OCI-LY1 (cell line): ENCODE data around the gene PCBP3.

Source experiments
- H2AFZ ChIP-seq: fragments of 200-600 bp; sonication (generic), shearing (Covaris generic); 2 replicates; pipeline ENCODE4 v1.6.0; 2014; ENCODE audit warnings: antibody characterized with exemption, mild to moderate bottlenecking, low read length
- H3F3A ChIP-seq: fragments of 200-600 bp; sonication (generic), shearing (Covaris generic); 2 replicates; pipeline ENCODE4 v1.6.0; 2014; ENCODE audit warnings: mild to moderate bottlenecking, antibody characterized with exemption, low read length, moderate library complexity; ENCODE audit not compliant: insufficient read depth
- H3K27ac ChIP-seq: fragments of 200-600 bp; sonication (generic); 2 replicates; pipeline ENCODE4 v1.5.1; 2014; ENCODE audit warnings: low read length, mixed run types, mild to moderate bottlenecking, low read depth; ENCODE audit not compliant: poor library complexity, severe bottlenecking
- H3K27me3 ChIP-seq: fragments of 200-600 bp; sonication (generic); 2 replicates; pipeline ENCODE4 v1.6.0; 2014; ENCODE audit warnings: antibody characterized with exemption, mild to moderate bottlenecking, low read length, moderate library complexity; ENCODE audit not compliant: insufficient read depth
- H3K36me3 ChIP-seq: fragments of 200-600 bp; sonication (generic); 2 replicates; pipeline ENCODE4 v1.6.1; 2014; ENCODE audit warnings: mild to moderate bottlenecking, antibody characterized with exemption, low read length, moderate library complexity, mixed read lengths; ENCODE audit not compliant: insufficient read depth
- H3K4me1 ChIP-seq: fragments of 200-600 bp; sonication (generic); 2 replicates; pipeline ENCODE4 v1.5.1; 2014; ENCODE audit warnings: mild to moderate bottlenecking, low read length, moderate library complexity; ENCODE audit not compliant: insufficient read depth, severe bottlenecking
- H3K4me2 ChIP-seq: fragments of 200-600 bp; sonication (generic), shearing (Covaris generic); 2 replicates; pipeline ENCODE4 v1.6.1; 2014; ENCODE audit warnings: low read length
- H3K4me3 ChIP-seq: fragments of 200-600 bp; sonication (generic); 2 replicates; pipeline ENCODE4 v1.5.1; 2014; ENCODE audit warnings: low read length, low read depth, mild to moderate bottlenecking, mixed read lengths; ENCODE audit not compliant: poor library complexity, severe bottlenecking
- H3K79me2 ChIP-seq: fragments of 200-600 bp; shearing (Covaris generic); 2 replicates; pipeline ENCODE4 v1.6.1; 2016; ENCODE audit warnings: mixed run types, low read length, mixed read lengths; ENCODE audit not compliant: insufficient read depth
- H3K9ac ChIP-seq: fragments of 200-600 bp; sonication (generic), shearing (Covaris generic); 2 replicates; pipeline ENCODE4 v1.6.1; 2014; ENCODE audit warnings: mild to moderate bottlenecking, low read length, mixed read lengths
- H3K9me2 ChIP-seq: fragments of 200-600 bp; sonication (generic), shearing (Covaris generic); 2 replicates; pipeline ENCODE4 v1.6.1; 2014; ENCODE audit warnings: low read depth, mild to moderate bottlenecking, low read length, mixed read lengths
- H3K9me3 ChIP-seq: fragments of 200-600 bp; shearing (Covaris generic); 2 replicates; pipeline ENCODE4 v1.6.1; 2014; ENCODE audit warnings: low read length, mixed read lengths
- H4K20me1 ChIP-seq: fragments of 200-600 bp; sonication (generic), shearing (Covaris generic); 2 replicates; pipeline ENCODE4 v1.6.0; 2016; ENCODE audit warnings: mild to moderate bottlenecking, low read length; ENCODE audit not compliant: insufficient read depth
- CTCF ChIP-seq: fragments of 200-600 bp; sonication (generic), shearing (Covaris generic); IDR thresholded peaks from 2 replicates; pipeline ENCODE4 v1.5.1; 2017; ENCODE audit warnings: mild to moderate bottlenecking, antibody characterized with exemption, low read length, moderate library complexity, mixed read lengths
- EZH2 ChIP-seq: fragments of 200-600 bp; sonication (generic), shearing (Covaris generic); IDR thresholded peaks from 2 replicates; pipeline ENCODE4 v1.8.0; 2017; ENCODE audit warnings: borderline replicate concordance, mixed run types, mild to moderate bottlenecking, antibody characterized with exemption, low read length, moderate library complexity, mixed read lengths

The PCBP3 gene

DNA sequence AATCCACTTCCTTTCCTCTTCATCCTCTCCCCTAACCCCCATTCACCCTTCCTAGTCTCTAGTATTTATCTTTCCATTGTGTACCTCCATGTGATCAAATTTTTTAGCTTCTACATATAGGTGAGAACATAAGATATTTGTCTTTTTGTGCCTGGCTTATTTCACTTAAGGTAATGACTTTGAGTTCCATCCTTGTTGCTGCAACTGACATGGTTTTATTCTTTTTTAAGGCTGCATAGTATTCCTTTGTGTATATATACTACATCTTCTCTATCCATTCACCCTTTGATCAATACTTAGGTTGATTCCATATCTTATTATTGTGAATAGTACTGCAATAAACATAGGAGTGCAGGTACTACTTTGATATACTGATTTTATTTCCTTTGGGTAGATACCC lies 128.7 kb downstream of the PCBP3 start:
- Histone ChIP-seq H3K27me3 (no peaks in the 10 kb centered on the region), H3K4me2 (no peak overlapping the region), H3K36me3 (no peaks in the 10 kb centered on the region), H3K9me2 (no peaks in the 10 kb centered on the region), H3K9me3 (0 out of 2 replicates have a peak, but pooled peaks cover 4% of the 10 kb centered on the region), H3F3A (no peaks in the 10 kb centered on the region), H3K79me2 (no peaks in the 10 kb centered on the region), H4K20me1 (no peaks in the 10 kb centered on the region), H2AFZ (no peak overlapping the region), H3K4me3 (no peak overlapping the region), H3K9ac (no peak overlapping the region), H3K4me1 (no peaks in the 10 kb centered on the region), H3K27ac (no peak overlapping the region)
- TF ChIP-seq CTCF (no peak), EZH2 (no peak)

DNA sequence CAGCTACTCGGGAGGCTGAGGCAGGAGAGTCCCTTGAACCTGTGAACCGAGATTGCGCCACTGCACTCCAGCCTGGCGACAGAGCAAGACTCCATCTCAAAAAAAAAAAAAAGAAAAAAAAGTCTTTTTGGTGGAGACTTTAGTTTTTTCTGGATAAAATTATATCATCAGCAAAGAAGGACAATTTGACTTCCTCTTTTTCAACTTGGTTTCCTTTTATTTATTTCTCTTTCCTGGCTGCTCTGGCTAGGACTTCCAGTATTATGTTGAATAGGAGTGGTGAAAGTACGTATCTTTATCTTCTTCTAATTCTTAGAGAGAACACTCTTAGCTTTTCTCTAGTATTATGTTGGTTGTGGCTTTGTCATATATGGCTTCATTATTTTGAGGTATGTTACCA lies 130.8 kb downstream of the PCBP3 start:
- Histone ChIP-seq H3F3A (no peaks in the 10 kb centered on the region), H4K20me1 (no peaks in the 10 kb centered on the region), H3K9me2 (no peaks in the 10 kb centered on the region), H3K4me1 (no peaks in the 10 kb centered on the region), H3K79me2 (no peaks in the 10 kb centered on the region), H3K27ac (no peak overlapping the region), H3K36me3 (no peaks in the 10 kb centered on the region), H2AFZ (no peak overlapping the region), H3K9ac (no peak overlapping the region), H3K9me3 (0 out of 2 replicates have a peak, but pooled peaks cover 4% of the 10 kb centered on the region), H3K4me2 (no peak overlapping the region), H3K4me3 (no peak overlapping the region), H3K27me3 (no peaks in the 10 kb centered on the region)
- TF ChIP-seq CTCF (no peak), EZH2 (no peak)

DNA sequence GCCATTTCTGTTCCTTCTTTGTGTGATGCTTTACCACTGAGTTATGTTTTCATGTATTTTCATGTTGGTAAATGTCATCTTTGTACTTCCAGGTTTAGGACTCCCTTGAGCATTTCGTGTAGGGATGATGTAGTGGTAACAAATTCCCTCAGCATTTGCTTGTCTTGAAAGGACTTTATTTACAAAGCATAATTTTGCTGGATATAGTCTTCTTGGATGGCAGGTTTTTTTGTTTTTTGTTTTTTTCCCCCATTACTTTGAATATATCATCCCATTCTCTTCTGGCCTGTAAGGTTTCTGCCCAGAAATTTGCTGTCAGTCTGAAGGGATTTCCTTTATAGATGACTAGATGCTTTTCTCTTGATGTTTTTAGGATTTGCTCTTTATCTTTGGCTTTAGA lies 133.4 kb downstream of the PCBP3 start:
- H2AFZ ChIP-seq, result no peak overlapping the region
- H3K79me2 ChIP-seq, result no peaks in the 10 kb centered on the region
- no peaks in the 10 kb centered on the region for H3F3A ChIP-seq
- H3K9me3 ChIP-seq, result 0 out of 2 replicates have a peak, but pooled peaks cover 4% of the 10 kb centered on the region
- H3K4me3 ChIP-seq, result no peak overlapping the region
- H3K9ac ChIP-seq, result no peak overlapping the region
- H3K36me3 ChIP-seq, result no peaks in the 10 kb centered on the region
- TF ChIP-seq EZH2 (no peak), CTCF (no peak)
- no peak overlapping the region for H3K27ac ChIP-seq
- no peaks in the 10 kb centered on the region for H3K9me2 ChIP-seq
- no peaks in the 10 kb centered on the region for H3K27me3 ChIP-seq
- H3K4me2 ChIP-seq, result no peak overlapping the region
- no peaks in the 10 kb centered on the region for H3K4me1 ChIP-seq
- no peaks in the 10 kb centered on the region for H4K20me1 ChIP-seq
